Ascending aorta (tissue), 2 donors: ENCODE results near the gene VEZT. TPM values are rescaled to one million over a fixed set of nuclear protein-coding genes. Genes with fewer than 3 reads are reported as not detected.
A peak's percentile ranks its signal among the peaks of the same experiment; 100 is the strongest.

Source experiments
- DNase-seq, 2 donors: peaks; one replicate each; pipeline ENCODE4 v3.0.0-alpha.2; 2019; ENCODE audit warnings: low spot score in 2 of 2
- H3K27ac ChIP-seq, 2 donors: fragments of 200-600 bp; sonication (generic); one replicate each; pipeline ENCODE4 v1.5.1; 2016 to 2017; ENCODE audit warnings: mild to moderate bottlenecking in 1 of 2
- H3K27me3 ChIP-seq: fragments of 200-600 bp; sonication (generic); one replicate; pipeline ENCODE4 v1.5.1; 2017
- H3K36me3 ChIP-seq, 2 donors: fragments of 200-600 bp; sonication (generic); one replicate each; pipeline ENCODE4 v1.5.1; 2016
- H3K4me1 ChIP-seq, 2 donors: fragments of 200-600 bp; sonication (generic); one replicate each; pipeline ENCODE4 v1.5.1; 2016 to 2017; ENCODE audit warnings: mild to moderate bottlenecking in 1 of 2
- H3K4me3 ChIP-seq, 2 donors: fragments of 200-600 bp; sonication (generic); one replicate each; pipeline ENCODE4 v1.5.1; 2016 to 2017; ENCODE audit warnings: mild to moderate bottlenecking in 1 of 2
- H3K9me3 ChIP-seq, 2 donors: fragments of 200-600 bp; sonication (generic); one replicate each; pipeline ENCODE4 v1.5.1; 2016
- intact Hi-C: fragments of 100-400 bp; cut with DNase I; formaldehyde crosslinking; loops from one replicate; pipeline ENCODE4 v1.15.1; 2023
- total RNA-seq: library from RNA; depleted of rRNA; stranded (reverse); fragments of >200 nt; gene quantifications from one replicate; pipeline ENCODE4 v1.1.0, GENCODE V29; 2016
- TF ChIP-seq, protein P1 (sequence below), 3 experiments: fragments of 200-600 bp in 2 of 3; fragments of 450-650 bp in 1 of 3; sonication (generic) in 2 of 3; IDR thresholded peaks; one replicate each; pipeline ENCODE4 v1.5.1; 2016 to 2019; ENCODE audit warnings: antibody characterized with exemption in 3 of 3, mild to moderate bottlenecking in 1 of 3, moderate library complexity in 1 of 3

VEZT gene, protein sequence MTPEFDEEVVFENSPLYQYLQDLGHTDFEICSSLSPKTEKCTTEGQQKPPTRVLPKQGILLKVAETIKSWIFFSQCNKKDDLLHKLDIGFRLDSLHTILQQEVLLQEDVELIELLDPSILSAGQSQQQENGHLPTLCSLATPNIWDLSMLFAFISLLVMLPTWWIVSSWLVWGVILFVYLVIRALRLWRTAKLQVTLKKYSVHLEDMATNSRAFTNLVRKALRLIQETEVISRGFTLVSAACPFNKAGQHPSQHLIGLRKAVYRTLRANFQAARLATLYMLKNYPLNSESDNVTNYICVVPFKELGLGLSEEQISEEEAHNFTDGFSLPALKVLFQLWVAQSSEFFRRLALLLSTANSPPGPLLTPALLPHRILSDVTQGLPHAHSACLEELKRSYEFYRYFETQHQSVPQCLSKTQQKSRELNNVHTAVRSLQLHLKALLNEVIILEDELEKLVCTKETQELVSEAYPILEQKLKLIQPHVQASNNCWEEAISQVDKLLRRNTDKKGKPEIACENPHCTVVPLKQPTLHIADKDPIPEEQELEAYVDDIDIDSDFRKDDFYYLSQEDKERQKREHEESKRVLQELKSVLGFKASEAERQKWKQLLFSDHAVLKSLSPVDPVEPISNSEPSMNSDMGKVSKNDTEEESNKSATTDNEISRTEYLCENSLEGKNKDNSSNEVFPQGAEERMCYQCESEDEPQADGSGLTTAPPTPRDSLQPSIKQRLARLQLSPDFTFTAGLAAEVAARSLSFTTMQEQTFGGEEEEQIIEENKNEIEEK
- 141 TPM for total RNA-seq

DNA sequence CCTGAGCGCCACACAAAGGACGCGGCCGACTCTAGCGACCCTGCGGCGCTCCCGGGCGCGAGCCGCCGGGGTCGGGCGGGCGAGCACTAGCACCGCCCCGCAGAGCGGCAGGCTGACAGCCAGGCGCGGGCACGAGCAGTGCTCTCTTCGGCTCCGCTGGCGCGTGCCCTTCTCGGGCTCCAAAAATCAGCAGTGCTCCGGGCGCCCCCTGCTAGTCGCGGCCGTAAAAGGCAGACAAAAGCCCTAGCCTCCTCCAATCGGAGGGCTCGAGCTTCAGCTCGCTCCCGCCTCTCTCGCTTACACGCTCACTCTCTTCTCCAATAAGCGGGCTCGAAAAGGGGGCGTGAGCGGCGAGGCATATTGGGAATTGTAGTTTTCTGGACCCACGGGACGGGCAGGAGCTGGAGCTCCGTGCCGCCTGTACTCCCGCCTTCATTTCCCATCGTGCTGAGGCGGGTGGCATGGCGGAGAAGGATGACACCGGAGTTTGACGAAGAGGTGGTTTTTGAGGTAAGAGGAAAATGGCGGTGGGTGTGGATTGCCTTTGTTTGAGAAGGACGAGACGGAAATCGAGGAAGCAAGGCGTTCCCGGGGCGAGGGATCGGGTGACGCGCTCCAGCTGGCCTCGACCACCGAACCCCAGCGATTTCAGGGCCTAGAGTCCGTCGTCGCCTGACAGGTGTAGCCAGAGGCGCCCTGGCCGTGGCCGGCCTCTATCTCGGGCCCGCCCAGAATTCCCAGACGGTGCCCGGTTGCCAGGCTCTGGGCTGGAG lies at the start of gene VEZT, which contains the start of gene FGD6:
VEZT (plus strand) TSS at position 431 of the 773 bp plus-strand sequence; CDS start at position 475, 44 bp downstream.
FGD6 (minus strand) TSS at position 91 of the 773 bp plus-strand sequence. CDS start 227 bp downstream, outside the sequence.
- Histone ChIP-seq H3K27me3 (no peaks in the 10 kb centered on the region), H3K36me3 (no peaks in the 10 kb centered on the region), H3K4me1 (peaks cover 0 to 18% of the 10 kb centered on the region in 2 donors), H3K27ac (peak within 1 kb of the TSS; percentile 98 to 99), H3K4me3 (peak within 1 kb of the TSS; percentile 83 to 90), H3K9me3 (no peaks in the 10 kb centered on the region)
- DNase-seq, result peak; percentile 98 to 100
- TF ChIP-seq, protein P1, sequence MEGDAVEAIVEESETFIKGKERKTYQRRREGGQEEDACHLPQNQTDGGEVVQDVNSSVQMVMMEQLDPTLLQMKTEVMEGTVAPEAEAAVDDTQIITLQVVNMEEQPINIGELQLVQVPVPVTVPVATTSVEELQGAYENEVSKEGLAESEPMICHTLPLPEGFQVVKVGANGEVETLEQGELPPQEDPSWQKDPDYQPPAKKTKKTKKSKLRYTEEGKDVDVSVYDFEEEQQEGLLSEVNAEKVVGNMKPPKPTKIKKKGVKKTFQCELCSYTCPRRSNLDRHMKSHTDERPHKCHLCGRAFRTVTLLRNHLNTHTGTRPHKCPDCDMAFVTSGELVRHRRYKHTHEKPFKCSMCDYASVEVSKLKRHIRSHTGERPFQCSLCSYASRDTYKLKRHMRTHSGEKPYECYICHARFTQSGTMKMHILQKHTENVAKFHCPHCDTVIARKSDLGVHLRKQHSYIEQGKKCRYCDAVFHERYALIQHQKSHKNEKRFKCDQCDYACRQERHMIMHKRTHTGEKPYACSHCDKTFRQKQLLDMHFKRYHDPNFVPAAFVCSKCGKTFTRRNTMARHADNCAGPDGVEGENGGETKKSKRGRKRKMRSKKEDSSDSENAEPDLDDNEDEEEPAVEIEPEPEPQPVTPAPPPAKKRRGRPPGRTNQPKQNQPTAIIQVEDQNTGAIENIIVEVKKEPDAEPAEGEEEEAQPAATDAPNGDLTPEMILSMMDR (IDR thresholded peaks at IDR 0.05), result peak; percentile 56 to 75 (median 67)
- intact Hi-C loops, result loop anchor here (1.0 to 5.0 kb wide), 6 partner anchors 13 to 255 kb away; partner anchors contain the start of genes METAP2 and NR2C1

DNA sequence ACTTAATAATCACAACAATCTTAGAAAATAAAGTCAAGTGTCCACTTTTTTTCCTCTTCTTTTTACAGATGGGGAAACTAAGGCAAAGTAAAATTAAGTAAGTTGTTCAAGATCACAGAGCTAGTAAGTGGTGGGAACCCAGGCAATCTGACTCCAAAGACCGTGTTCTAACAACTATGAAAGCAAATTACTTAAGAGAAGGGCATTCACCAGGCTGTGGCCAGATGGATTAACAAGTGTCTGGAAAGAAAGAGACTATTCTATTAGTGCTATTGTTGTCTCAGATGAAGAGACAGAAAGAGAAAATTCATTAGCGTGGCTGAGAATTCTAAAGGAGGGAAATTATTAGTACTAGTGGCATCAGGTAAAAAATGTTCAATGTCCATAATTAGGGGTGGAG lies 48.9 kb upstream of the VEZT start:
- TF ChIP-seq, protein P1 (IDR thresholded peaks at IDR 0.05), result no peak
- H3K27ac ChIP-seq, result no peak overlapping the region

DNA sequence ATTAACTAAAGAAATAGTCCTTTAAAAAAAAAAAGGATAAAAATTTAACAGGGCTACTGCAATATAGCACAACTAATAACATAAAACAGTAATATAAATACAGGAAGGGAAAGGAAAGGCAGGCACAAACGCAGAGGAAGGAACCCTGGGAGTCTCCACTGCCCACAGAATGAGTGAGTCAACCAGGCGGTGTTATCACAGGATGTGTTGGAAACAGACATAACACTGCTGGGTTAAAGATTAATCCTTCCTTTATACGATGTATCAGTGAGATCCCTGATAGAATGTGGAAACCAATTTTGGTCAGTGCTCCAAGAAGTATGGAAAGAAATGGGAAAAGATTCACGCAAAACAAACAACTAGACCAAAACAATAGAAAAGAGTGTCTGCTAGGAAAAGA lies 48.2 kb upstream of the VEZT start:
- Histone ChIP-seq H3K4me1 (peaks cover 0 to 11% of the 10 kb centered on the region in 2 donors), H3K27me3 (no peaks in the 10 kb centered on the region), H3K9me3 (no peaks in the 10 kb centered on the region), H3K27ac (no peak overlapping the region), H3K36me3 (peaks cover 0 to 12% of the 10 kb centered on the region in 2 donors), H3K4me3 (no peak overlapping the region)
- no peak for DNase-seq
- intact Hi-C loops, result no loop called here
- TF ChIP-seq, protein P1 (IDR thresholded peaks at IDR 0.05), result no peak

More for the DNA sequence above, 48.9 kb upstream of the VEZT start:
- intact Hi-C loops, result no loop called here
- H3K4me3 ChIP-seq, result no peak overlapping the region
- H3K4me1 ChIP-seq, result peaks cover 0 to 9% of the 10 kb centered on the region in 2 donors
- H3K27me3 ChIP-seq, result no peaks in the 10 kb centered on the region
- H3K36me3 ChIP-seq, result peaks cover 0 to 12% of the 10 kb centered on the region in 2 donors
- no peaks in the 10 kb centered on the region for H3K9me3 ChIP-seq
- DNase-seq, result no peak

DNA sequence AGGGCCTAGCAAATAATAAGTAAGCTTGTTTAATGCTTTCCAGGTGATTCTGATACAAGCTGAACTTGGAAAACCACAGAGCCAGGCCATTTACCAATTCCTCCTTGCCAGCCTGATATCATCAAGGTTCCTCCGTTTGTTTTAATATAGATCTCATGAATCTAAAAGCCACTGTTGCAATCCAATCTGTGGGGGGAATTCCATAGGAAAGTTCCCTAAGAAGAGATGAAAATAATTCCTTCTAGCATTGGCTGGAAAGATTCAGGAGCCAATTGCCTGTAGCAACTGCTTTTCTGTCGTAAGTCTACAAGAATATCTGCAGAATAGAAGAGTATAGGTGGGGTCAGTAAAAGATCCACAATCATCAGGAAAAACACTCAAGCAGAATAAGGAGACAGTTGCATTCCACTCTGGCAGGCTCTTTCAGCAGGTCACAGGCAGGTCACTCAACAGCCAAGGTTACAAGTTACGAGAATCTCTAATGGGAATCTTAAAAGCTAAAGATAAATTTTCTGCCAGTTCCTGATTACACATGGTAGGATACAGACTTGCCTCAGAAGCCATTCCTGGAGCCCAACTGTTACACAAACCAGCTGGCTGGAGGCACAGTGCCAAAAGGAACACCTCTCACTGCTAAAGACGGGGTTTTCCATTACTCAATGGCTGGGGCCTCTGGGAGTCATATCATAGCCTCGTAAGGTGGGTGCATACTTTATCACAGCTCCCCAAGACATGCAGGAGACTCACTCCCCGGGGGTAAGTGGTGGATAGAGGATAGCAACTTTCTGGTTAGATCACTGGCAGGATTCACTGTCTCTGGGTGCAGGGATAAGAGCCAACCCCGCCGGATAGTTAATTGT lies 44.0 kb upstream of the VEZT start:
- peak; percentile 10 to 69 for DNase-seq
- TF ChIP-seq, protein P1 (IDR thresholded peaks at IDR 0.05), result no peak
- H3K27ac ChIP-seq, result peak overlapping the region in 1 of 2 donors; percentile 34

More for the DNA sequence above, 44.0 kb upstream of the VEZT start:
- Histone ChIP-seq H3K4me1 (peaks cover 0 to 13% of the 10 kb centered on the region in 2 donors), H3K9me3 (no peaks in the 10 kb centered on the region), H3K27me3 (no peaks in the 10 kb centered on the region), H3K36me3 (peaks cover 0 to 12% of the 10 kb centered on the region in 2 donors), H3K4me3 (no peak overlapping the region)
- intact Hi-C loops, result no loop called here
